ENCODE measurements around the gene ARPC2.

Gene ARPC2

GRCh38 chr2:218296200-218296599 is 79.2 kb downstream of the ARPC2 start:
- no peak for DNase-seq
- H3K27me3 Mint-ChIP-seq: peaks cover 13% of the 10 kb centered on the region
- no peaks in the 10 kb centered on the region for H3K9me3 Mint-ChIP-seq
- H3K27ac Mint-ChIP-seq: no peak overlapping the region
- H3K4me1 Mint-ChIP-seq: peaks cover 35% of the 10 kb centered on the region
- CTCF ChIA-PET: interaction anchor here (1.6 to 15.2 kb wide), 3 partner anchors 23 to 104 kb away, joined by 3 to 195 read pairs (median 13); partner anchors contain the start of genes AAMP, CATIP, CTDSP1 and PNKD
- no peak overlapping the region for H3K4me3 Mint-ChIP-seq
- no peaks in the 10 kb centered on the region for H3K36me3 Mint-ChIP-seq

DNA sequence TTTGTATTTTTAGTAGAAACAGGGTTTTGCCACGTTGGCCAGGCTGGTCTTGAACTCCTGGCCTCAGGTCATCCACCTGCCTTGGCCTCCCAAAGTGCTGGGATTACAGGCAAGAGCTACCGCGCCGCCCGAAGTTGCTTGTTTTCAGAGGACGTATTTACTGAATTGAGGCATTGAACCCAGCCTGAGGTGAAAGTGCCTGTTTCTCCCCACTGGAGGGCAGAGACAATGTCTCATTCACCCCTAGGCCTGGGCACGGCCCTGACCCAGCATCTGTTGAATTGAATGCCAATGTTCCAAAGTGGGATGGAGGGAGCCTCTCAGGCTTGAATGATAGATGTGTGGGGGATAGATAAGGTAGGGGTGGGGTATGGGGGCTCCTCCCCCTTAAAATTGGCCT is 79.9 kb downstream of the ARPC2 start:
- no peak overlapping the region for H3K27ac Mint-ChIP-seq
- H3K4me3 Mint-ChIP-seq: no peak overlapping the region
- no peaks in the 10 kb centered on the region for H3K36me3 Mint-ChIP-seq
- CTCF ChIA-PET: interaction anchor here (1.6 to 15.2 kb wide), 3 partner anchors 24 to 103 kb away, joined by 3 to 195 read pairs (median 13); partner anchors contain the start of genes AAMP, CATIP, CTDSP1 and PNKD
- no peaks in the 10 kb centered on the region for H3K9me3 Mint-ChIP-seq
- H3K4me1 Mint-ChIP-seq: peaks cover 37% of the 10 kb centered on the region
- H3K27me3 Mint-ChIP-seq: peaks cover 15% of the 10 kb centered on the region
- no peak for DNase-seq

DNA sequence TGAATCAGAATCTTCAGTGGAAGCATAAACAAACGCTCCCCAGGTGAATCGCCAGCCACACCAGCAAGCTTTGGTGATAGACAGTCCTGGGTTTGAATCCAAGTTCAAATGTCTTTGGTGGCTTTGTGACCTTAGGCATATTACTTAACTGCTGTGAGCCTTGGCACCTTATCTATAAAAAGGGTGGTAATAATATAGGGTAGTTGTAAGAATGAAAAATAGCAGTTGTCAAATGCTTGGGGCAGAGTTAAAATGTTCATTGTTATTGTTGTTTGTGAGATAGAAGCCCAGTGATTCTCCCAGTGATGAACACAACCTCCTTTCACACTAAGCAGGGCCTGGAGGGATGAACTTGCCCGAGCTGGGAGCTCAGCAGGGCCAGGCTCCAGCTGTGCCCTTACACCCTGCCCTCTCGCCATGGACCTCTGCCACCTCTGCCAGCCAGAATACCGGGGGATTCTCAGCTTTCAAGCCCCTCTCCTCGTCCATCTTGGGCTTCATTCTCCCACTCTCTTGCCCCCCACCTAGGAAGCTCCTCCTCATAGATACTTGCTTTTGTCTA is 81.4 kb downstream of the ARPC2 start:
- no peaks in the 10 kb centered on the region for H3K9me3 Mint-ChIP-seq
- H3K27ac Mint-ChIP-seq: no peak overlapping the region
- no peak overlapping the region for H3K4me3 Mint-ChIP-seq
- CTCF ChIA-PET: interaction anchor here (1.0 to 5.6 kb wide), 7 partner anchors 8 to 96 kb away, joined by 3 to 103 read pairs (median 7); partner anchors contain the start of genes AAMP, CATIP and PNKD
- peaks cover 27% of the 10 kb centered on the region for H3K4me1 Mint-ChIP-seq
- peaks cover 20% of the 10 kb centered on the region for H3K27me3 Mint-ChIP-seq
- H3K36me3 Mint-ChIP-seq: no peaks in the 10 kb centered on the region
- DNase-seq: no peak

GRCh38 chr2:218300141-218300540 is 83.2 kb downstream of the ARPC2 start:
- no peak for DNase-seq
- no peaks in the 10 kb centered on the region for H3K36me3 Mint-ChIP-seq
- no peak overlapping the region for H3K4me3 Mint-ChIP-seq
- CTCF ChIA-PET: interaction anchor here (0.6 to 5.6 kb wide), 6 partner anchors 10 to 348 kb away, joined by 3 to 103 read pairs (median 6); partner anchors contain the start of gene CATIP
- no peaks in the 10 kb centered on the region for H3K9me3 Mint-ChIP-seq
- no peak overlapping the region for H3K27ac Mint-ChIP-seq
- H3K27me3 Mint-ChIP-seq: peaks cover 27% of the 10 kb centered on the region
- H3K4me1 Mint-ChIP-seq: peaks cover 10% of the 10 kb centered on the region

DNA sequence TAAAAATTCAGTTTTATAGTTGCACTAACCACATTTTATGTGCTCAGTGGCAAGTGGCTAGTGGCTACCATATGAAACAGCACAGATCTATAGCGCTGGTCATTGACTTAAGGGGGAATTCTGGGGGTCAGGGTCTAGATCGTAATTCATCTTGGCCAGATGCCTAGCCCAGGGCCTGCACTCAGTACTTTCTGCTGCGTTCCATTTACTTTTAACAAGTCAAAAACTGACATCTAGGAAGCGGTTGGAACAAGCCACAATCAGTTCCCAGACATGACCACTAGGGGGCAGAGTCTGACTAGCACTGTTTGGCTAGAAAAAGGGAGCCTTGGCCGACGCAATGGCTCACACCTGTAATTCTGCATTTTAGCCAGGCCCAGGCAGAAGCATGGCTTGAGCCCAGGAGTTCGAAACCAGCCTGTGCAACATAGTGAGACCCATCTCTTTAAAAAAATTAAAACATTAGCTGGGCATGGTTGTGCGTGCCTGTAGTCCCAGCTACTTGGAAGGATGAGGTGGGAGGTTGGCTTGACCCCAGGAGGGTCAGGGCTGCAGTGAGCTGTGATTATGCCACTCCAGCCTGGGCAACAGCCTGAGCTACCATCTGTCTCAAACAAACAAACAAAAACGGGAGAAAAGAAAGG is 84.3 kb downstream of the ARPC2 start:
- H3K27me3 Mint-ChIP-seq: peaks cover 32% of the 10 kb centered on the region
- CTCF ChIA-PET: interaction anchor here (0.9 to 5.6 kb wide), 17 partner anchors 9 to 114 kb away, joined by 3 to 103 read pairs (median 5); partner anchors contain the start of genes CATIP, CTDSP1 and TMBIM1
- H3K27ac Mint-ChIP-seq: peak overlapping the region; percentile 4
- H3K36me3 Mint-ChIP-seq: no peaks in the 10 kb centered on the region
- peaks cover 6% of the 10 kb centered on the region for H3K4me1 Mint-ChIP-seq
- peak; percentile 94 for DNase-seq
- H3K4me3 Mint-ChIP-seq: no peak overlapping the region
- no peaks in the 10 kb centered on the region for H3K9me3 Mint-ChIP-seq
